GM19438 (cell line): Measurements from ENCODE around the gene CCNF.

ENCODE experiments used
- ATAC-seq: cut with Tn5 transposase; IDR thresholded peaks from one replicate; pipeline ENCODE4 v1.9.1; 2021; ENCODE audit warnings: low read depth; ENCODE audit not compliant: unreplicated experiment

Gene CCNF

DNA sequence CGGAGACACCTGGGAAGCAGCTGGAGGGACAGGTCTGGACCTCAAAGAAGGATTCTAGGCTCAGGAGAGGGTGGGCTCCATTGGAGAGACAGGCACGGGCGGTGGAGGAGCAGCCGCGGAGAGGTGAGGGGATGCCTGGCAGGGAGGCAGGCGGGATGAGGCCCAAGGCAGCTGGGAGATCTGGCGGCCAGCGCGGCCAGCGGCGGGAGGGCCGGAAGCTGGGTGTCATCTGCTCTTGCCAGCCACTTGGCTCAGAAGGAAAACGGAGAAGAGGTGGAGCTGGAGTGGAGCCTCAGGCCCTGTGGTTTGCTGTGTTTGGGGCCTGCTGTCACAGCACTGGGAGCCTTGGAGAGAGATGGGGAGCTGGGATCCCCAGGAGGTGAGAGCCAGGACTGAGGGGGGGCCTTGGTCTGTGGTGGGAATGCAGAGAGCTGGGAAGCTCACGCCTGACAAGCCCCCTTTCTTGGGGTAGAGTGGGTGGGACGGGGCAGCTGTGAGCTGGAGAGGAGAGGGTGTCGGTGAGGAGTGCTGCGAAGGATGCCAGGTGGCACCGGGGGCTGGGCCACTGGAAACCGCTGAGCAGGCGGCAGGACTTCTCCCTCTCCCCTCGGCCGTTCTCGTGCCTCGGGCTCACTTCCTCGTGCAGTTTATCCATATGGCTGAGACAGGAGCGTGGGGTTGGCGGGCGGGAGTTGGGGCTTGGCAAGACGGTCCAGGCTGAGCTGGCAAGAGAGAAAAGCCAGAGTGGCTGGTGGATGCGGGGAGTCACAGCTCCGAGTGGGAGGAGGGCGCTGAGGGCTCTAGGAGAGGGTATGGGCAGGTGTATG, 53.7 kb downstream of the CCNF start:
- ATAC-seq: no peak

DNA sequence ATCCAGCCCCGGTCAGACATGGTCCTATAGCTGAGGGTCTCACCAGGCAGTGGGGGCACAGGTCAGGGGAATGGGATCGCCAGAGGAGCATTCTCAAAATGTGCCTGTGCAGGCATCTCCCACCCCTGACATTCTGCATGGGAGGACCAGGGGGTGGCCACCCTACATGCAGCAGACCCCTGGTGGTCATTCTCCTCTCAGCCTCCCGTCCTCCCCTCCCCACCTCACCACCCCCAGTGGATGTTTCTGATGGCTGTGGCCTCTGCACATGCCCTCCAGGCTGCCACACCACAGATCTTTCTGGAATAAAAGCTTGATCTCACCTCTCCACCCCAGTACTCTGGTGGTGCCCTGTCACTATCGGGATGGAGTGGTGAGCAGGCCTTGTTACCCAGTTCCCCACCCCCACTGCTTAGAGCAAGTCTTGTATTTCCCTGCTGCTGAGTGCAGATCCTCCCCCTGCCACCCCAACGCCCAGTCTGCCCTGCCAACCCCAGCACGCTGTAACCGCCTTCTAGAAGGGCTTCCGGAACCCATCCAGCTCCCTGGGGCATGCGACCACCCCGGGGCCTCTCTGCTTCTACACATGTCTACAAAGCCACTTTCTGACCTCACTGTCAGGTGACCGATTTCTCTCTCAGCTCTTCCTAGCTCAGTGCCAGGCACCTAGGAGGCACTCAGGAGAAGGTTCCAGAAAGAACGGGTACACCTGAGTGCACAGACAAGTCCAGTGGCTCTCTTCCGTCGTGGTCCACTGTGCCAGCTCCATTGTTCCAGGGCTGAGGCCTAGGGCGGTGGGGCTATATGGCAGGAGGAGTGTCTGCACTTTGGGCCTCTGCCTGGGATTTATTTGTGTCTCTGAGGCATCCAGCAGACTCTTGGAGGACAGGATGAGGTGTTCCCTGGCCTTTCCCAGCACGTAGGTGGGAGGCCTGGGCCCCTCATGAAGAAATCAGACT, 55.0 kb downstream of the CCNF start:
- no peak for ATAC-seq

DNA sequence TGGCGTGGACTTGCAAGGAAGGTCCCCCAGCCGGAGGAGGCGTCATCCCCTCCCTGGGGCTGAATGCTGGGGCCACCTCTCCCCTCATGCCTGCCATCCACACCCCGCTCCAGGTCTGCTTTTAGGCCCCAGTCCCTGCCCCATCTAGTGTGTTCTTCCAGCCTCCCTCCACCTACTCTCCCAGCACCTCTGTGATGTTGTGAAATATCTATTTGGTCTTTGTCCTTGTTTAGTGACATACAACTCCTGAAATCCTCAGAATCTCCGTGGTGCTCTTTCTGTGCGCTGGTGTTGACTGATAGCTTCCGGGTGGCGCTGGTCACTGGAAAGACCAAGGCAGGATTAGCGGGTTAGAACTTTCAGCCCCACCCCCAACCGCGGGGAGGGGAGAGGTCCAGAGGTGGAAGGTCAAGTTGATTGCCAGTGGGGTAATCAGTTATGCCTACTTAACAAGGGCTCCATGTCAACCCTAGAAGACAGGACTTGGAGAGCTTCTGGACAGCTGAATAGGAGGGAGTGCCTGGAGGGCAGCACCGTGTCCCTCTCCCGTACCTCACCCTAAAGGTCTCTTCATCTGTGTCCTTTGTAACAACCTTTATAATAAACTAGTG, 55.8 kb downstream of the CCNF start:
- ATAC-seq: no peak

DNA sequence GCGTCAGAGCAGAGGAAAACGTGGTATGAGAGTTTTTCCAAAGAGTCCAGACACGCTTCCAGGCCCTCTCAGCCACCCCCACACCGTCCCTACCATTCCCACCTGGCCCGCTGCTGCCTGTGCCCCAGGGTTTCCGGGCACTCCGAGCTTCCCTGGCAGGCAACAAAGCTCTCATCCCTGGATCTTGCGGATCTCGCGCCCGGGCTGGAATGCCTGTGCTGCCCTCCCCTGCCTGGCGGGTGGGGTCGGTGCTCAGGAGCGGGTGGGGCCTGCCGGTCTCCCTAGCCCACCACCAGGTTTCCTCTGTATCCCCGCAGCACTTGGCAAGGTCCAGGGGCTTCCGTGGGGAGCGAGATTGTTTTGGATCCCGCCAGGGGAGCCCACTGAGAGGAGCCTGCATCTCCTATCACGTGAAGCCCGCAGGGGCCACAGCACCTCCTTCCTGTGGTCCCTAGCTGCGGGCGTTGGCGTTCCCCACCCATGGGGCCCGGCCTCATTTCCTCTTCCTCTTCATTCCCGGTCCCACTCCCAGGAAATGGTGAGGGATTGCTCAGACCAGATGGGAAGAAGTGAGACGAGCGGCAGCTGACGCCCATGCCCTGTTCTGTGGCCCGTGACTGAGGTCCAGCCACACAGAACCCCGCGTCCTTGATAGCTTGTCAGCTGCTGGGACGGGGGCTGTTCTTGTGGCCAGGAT, 56.7 kb downstream of the CCNF start:
- ATAC-seq: no peak

DNA sequence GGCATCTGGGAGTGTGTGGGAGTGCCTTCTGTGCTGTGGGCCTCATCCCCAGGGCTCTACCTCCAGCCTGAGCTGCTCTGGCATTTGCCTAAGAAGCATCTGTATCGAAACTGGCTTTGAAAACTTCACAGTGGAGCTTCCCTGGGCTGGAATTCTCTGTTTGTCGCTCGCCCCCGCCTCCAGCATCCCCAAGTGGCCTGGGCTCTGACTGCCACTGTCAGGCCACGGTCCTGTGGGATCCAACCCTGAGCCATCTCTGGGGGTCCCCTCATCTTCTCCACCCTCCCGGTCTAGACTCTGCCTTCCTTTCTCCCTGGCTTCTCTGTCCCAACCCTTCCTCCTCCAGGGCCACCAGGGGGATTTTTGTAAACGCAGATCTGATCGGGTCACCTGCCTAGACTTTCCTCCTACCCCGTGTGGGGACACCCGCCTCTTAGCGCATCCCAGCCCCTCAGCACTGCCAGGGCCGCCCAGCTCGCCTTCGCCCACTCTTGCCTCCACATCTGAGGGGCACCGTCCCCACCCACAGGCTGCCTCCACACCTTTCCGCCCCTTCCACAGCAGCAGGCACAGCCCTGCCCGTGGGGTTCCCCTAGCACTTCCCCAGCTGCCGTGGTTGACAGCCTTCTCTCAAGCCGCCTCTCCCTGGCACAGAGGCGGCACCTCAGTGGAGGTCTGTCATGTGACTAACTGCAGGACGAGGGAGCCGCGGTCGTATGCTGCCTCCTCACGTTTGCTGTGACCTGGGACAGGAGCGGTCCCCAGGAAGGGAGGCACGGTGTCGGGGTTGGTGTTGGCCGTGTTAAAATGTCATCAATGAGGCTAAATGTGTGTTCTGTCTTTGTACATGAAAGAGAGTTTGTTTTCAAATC, 57.6 kb downstream of the CCNF start:
- peak; percentile 73 for ATAC-seq

DNA sequence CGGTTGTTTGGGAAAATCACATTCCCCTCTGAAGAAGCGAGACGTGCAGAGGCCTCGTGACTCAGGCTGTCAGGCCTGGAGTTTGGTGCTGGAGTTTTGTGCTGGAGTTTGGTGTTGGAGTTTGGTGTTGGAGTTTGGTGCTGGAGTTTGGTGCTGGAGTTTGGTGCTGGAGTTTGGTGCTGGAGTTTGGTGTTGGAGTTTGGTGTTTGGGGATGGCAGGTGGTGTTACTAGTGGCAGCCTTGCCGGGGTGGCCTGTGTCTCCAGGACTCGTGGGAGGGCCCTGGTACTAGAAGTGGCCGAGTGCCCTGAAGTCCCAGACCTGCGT, 58.2 kb downstream of the CCNF start:
- ATAC-seq: no peak

DNA sequence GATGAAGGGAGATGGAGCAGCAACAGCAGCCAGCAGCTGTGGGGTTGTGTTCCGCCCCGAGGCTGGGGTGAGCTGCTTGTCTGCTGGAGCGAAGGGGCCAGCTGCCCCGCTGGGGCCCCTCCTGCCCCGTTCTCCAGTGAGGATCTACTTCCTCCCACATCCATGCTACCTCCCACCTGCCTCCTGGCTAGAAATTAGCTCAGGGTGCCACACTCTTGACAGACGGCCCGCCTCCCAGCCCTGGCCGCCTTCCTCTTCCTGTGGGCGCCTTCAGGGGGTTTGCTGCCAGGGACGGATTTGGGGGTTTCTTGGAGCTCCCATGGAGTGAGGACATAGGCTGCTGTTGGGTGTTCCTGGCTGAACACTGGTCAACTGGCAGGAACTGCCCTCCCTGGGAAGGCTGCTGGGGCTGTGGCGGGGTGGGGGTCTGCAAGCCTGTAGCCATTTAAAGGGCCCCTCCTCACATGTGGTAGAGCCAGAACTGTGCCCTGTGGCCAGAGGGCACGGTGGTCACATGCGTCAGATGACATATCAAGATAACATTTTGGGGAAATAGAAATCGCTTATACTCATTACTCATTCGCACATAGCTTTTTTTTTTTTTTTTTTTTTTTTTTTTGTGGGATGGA, 58.8 kb downstream of the CCNF start:
- ATAC-seq: no peak

DNA sequence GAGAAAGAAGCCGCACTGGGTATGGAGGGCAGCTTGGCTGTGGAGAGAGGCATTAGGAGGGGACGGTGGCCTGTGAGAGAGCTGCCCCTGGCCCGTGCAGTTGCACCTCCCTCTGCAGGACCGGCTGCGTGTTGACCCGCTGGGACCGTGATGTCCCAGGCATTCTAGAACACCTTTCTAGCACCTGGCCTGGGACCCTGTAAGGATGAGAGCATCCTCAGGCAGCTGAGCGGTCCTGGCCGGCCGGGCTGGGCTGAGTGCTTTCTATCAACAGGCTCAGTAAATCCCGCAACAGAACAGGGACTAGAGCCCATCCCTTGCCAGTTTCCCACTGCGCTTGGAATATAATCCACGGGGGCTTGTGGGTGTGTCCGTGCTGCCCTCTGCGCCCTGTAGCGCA, 60.3 kb downstream of the CCNF start:
- no peak for ATAC-seq

DNA sequence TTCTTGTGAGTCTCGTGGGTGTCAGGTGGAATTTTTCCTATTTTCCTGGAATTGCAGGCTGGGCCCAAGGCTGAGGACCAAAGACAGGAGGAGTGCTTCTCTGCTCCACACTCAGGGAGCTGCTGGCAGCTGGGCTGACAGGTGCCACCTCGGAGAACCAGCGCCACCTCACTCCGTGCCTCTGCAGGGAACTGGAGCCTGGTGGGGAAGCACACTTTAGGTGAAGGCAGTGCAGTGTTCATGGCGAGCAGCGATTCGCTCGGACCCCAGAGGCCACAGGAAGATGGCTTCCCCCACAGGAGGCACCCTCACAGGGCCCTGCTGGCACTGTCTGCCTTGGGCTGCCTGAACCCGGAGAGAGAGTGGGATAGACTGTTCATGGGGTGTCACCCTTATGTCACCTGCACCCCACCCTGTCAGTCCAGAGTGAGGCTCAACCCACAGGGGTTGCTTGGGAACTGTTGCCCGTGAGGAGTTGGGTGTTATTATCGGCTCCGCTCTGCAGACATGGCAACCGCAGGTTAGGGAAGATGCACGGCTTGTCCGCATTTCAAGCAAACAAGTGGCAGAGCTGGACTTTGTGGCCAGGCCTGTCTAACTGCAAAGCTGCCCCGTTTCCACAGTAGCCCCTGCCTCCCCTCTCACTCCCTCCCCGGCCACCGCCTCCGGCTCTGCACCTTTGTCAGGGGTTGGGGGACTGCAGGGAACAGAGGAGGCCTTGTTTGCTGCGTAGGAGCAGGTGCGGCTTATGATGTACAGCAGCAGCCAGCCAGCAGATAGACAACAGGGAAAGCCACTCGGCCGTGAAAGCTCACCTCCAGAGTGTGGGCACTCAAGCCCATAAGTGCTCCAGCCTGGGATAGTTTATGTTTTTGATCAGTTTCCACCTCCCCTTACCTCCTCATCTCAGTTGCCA, 61.2 kb downstream of the CCNF start:
- ATAC-seq: no peak

DNA sequence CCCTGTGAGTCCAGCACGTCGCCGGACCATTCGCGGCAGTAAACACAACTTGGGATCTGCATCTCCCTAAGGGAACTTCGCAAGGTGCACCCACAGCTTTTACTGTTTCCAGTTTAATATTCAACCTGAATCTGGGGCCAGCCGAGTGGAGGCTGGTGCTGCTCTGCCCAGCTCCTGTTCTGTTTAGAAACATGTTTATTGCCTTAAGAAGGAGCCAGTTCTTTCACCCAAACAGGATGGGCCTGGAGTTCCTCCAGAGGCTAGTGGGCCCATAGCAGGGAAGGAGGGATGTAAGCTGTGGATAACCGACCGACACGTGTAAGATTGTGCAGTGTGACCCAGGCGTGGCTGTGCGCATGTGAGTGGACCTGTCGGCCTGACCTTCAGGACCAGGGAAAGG, 63.0 kb downstream of the CCNF start:
- no peak for ATAC-seq

DNA sequence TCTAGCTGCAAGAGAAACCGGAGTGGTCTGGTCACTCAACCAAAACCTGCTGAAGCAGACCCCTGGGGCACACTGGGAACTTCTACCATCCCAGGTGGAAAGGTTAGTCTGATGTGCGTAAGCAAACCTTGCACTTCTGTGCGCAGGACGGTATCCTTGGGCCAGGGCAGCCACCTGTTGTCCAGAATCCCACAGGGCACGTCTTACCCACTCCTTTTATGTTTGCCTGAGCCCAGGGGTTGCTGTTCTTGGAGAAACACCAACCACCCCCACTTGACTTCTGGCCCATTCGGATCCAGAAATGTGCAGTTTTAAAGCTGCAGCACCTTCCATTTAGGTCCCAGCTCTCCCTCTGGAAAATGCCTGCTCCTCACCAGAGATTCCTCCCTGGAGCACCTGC, 64.4 kb downstream of the CCNF start:
- no peak for ATAC-seq

DNA sequence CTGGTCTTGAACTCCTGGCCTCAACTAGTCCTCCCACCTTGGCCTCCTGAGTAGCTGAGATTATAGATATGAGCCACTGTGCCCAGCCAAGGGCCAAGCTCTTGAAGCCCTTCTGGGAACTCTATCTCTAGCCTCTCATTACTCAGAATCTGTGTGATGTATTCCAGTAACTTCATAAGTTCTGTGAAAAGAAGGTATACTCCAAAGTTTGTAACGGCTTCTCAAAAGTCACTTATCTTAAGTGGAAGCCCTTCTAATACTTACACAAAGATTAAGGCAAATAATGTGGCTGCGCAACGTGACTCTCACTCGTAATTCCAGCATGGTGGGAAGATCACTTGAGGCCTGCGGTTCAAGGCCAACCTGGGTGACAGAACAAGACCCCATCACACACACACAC, 65.4 kb downstream of the CCNF start:
- no peak for ATAC-seq

DNA sequence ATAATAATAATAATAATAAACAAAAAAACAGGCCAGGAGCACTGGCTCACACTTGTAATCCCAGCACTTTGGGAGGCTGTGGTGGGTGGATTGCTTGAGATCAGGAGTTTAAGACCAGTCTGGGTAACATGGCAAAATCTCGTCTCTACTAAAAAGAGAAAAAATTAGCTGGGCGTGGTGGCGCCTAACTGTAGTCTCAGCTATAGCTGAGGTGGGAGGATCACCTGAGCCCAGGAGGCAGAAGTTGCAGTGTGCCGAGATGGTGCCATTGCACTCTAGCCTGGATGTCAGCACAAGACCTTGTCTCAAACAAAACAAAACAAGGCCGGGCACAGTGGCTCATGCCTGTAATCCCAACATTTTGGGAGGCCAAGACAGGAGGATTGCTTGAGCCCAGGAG, 65.8 kb downstream of the CCNF start:
- ATAC-seq: no peak

DNA sequence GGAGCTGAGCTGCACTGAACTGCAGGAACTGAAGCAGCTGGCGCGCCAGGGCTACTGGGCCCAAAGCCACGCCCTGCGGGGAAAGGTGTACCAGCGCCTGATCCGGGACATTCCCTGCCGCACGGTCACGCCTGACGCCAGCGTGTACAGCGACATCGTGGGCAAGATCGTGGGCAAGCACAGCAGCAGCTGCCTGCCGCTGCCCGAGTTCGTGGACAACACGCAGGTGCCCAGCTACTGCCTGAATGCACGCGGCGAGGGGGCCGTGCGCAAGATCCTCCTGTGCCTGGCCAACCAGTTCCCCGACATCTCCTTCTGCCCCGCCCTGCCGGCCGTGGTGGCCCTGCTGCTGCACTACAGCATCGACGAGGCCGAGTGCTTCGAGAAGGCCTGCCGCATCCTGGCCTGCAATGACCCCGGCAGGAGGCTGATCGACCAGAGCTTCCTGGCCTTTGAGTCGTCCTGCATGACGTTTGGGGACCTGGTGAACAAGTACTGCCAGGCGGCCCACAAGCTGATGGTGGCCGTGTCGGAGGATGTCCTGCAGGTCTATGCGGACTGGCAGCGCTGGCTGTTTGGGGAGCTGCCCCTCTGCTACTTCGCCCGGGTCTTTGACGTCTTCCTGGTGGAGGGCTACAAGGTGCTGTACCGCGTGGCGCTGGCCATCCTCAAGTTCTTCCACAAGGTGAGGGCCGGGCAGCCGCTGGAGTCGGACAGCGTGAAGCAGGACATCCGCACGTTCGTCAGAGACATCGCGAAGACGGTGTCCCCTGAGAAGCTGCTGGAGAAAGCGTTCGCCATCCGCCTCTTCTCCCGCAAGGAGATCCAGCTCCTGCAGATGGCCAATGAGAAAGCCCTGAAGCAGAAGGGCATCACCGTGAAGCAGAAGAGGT, 67.2 kb downstream of the CCNF start:
- ATAC-seq: no peak

DNA sequence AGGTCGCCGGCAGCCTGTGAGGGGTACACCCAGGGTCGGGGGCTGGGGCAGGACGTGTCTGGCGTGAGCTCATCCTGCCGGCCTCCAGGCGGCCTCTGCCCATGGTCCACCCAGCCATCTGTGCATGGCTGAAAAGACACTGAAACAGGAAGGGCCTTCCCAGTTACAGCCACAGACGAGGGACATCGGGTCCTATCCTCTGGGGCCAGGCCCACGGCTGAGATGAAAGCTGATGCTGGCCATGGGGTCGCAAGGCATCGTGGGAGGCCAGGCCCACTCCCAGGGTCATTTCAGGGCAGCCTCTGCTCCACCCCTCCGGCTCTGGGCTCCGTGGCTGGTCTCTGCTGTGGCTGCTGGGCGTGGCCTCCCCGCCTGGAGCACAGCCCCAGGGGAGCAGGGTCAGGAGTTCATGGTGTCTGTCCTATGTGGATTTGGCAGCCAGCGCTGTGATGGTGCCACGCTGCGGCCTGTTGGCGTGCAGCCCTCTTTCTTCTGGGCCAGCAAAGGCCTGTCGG, 67.9 kb downstream of the CCNF start:
- ATAC-seq: no peak

DNA sequence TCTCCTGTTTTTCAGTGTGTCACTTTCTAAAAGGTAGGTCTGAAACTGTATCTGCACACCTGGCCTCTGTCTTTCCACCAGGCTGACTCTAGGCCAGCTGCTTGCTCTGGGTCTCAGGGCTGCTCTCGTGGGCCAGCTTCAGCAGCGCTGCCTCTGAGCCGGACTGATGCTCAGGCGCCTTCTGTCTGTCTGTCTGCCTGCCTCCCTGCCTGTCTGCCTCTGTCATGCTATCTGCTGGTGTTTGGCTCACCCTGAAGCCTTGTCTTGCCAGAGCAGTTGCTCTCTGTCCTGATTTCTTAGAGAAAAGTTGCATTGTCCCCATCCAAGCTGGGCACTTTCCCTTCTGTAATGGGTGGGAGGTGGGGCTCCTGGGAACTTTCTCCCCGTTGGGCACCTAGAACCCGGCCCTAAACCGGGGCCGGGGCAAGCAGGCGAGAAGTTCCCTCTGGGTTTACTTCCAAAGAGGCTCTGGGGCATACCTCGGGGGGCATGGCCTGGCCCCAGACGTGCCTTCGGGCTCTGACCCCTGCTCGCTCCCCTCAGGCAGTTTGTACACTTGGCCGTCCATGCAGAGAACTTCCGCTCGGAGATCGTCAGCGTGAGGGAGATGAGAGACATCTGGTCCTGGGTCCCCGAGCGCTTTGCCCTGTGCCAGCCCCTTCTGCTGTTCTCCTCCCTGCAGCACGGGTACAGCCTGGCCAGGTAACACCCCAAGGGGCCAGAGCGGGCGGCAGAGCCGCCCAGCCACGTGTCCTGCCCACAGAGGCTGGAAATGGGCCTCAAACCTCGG, 68.6 kb downstream of the CCNF start:
- ATAC-seq: no peak
